MCF 10A (cell line): ENCODE results near the gene TMEM161A. TPM values are rescaled to one million over a fixed set of nuclear protein-coding genes. Genes with fewer than 3 reads are reported as not detected.
"Not testable (repeated sequence)": the region's sequence is repeated elsewhere in the genome, so short reads cannot be mapped to it uniquely, and the experiment has no call there.

Experiments used
- BruUV-seq: library from RNA; stranded (reverse); fragments of 400-500 nt; replicated peaks from 2 replicates; lab custom pipeline; 2021; lab: Mats Ljungman, UMichigan
- CTCF ChIA-PET: fragments of 300-600 bp; sonication (Branson Sonifier 250); formaldehyde crosslinking; extraction: SDS; loops from one replicate; lab custom pipeline; 2021; ENCODE audit warnings: antibody characterized with exemption, inconsistent platforms; lab: Yijun Ruan, JAX
- POLR2A ChIA-PET: fragments of 300-600, 350-650 bp; sonication (Branson Sonifier 250); formaldehyde crosslinking; extraction: SDS; loops from one replicate; lab custom pipeline; 2020; ENCODE audit warnings: antibody characterized with exemption, inconsistent platforms; lab: Yijun Ruan, JAX
- DNase-seq: peaks from one replicate; pipeline ENCODE4 v3.0.0-alpha.2; 2018; ENCODE audit not compliant: unreplicated experiment
- H3K27ac Mint-ChIP-seq: one replicate; pipeline ENCODE4 v1.8.0; 2022; ENCODE audit warnings: mild to moderate bottlenecking, low read depth, mixed read lengths; ENCODE audit not compliant: unreplicated experiment
- H3K27me3 Mint-ChIP-seq: one replicate; pipeline ENCODE4 v1.8.0; 2022; ENCODE audit warnings: mixed read lengths; ENCODE audit not compliant: insufficient read depth, unreplicated experiment
- H3K36me3 Mint-ChIP-seq: one replicate; pipeline ENCODE4 v1.8.0; 2022; ENCODE audit warnings: mild to moderate bottlenecking, moderate library complexity, mixed read lengths; ENCODE audit not compliant: insufficient read depth, unreplicated experiment
- H3K4me1 Mint-ChIP-seq: one replicate; pipeline ENCODE4 v1.8.0; 2022; ENCODE audit warnings: mixed read lengths; ENCODE audit not compliant: insufficient read depth, unreplicated experiment
- H3K4me3 Mint-ChIP-seq: one replicate; pipeline ENCODE4 v1.8.0; 2022; ENCODE audit warnings: mild to moderate bottlenecking, moderate library complexity, mixed read lengths; ENCODE audit not compliant: unreplicated experiment
- H3K9me3 Mint-ChIP-seq: one replicate; pipeline ENCODE4 v1.8.0; 2022; ENCODE audit warnings: mixed read lengths; ENCODE audit not compliant: unreplicated experiment
- CTCF ChIP-seq: fragments of 200-600 bp; IDR thresholded peaks from one replicate; pipeline ENCODE4 v1.8.0; 2022; ENCODE audit warnings: antibody characterized with exemption, mild to moderate bottlenecking; ENCODE audit not compliant: unreplicated experiment
- intact Hi-C: fragments of 100-400 bp; cut with micrococcal nuclease; formaldehyde crosslinking; loops from 2 replicates; pipeline ENCODE4 v1.14.1; 2022
- total RNA-seq: library from RNA; stranded (reverse); gene quantifications from 2 replicates; pipeline ENCODE4 v1.2.3, GENCODE V29; 2022

The TMEM161A gene
- total RNA-seq, 1 experiment from 2014 or later, result 34.8 TPM

DNA sequence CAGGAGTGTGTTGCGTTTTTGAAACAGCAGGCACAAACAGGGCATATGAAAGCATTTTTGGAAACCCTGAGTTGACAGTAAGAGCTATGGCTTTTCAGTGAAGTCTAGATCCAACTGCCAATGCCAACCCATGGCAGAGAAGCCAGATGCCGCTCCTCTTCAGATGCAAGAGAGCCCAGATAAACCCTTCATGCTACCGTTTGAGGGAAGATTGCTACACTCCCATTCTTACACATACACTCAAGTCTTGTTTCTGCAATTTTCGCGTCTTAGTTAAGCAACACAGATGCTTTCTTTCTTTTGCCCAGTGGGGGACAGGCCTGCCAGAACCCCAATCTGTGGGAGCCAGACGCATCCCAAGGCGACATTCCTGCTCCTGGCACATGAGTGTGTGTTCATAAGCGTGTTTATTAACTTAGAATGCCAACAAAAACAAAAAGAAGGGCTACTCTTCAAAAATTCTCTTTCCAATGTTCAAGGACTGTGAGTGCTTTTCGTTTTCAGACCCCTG, 43.3 kb upstream of the TMEM161A start:
- CTCF ChIA-PET, result no interaction called here

GRCh38 chr19:19179548-19180441, 41.5 kb upstream of the TMEM161A start:
- Mint-ChIP-seq H3K36me3 (peaks cover 22% of the 10 kb centered on the region), H3K27me3 (no peaks in the 10 kb centered on the region), H3K4me3 (no peak overlapping the region), H3K4me1 (no peaks in the 10 kb centered on the region), H3K9me3 (no peaks in the 10 kb centered on the region), H3K27ac (no peak overlapping the region)
- BruUV-seq, result no TSS peak
- ChIA-PET CTCF (no interaction called here), POLR2A (interaction anchor here (0.5 kb wide), 1 partner anchor 31 kb away, joined by 4 read pairs; no protein-coding TSS in a partner anchor)
- no peak for DNase-seq
- no peak for TF ChIP-seq CTCF
- intact Hi-C loops, result no loop called here

More for the DNA sequence above, 43.3 kb upstream of the TMEM161A start:
- no peak for DNase-seq
- Mint-ChIP-seq H3K27me3 (no peaks in the 10 kb centered on the region), H3K4me1 (no peaks in the 10 kb centered on the region), H3K27ac (no peak overlapping the region), H3K36me3 (peaks cover 34% of the 10 kb centered on the region), H3K4me3 (no peak overlapping the region), H3K9me3 (no peaks in the 10 kb centered on the region)
- intact Hi-C loops, result no loop called here
- no peak for TF ChIP-seq CTCF
- BruUV-seq, result no TSS peak
- POLR2A ChIA-PET, result no interaction called here

- TF ChIP-seq CTCF, result no peak
- POLR2A ChIA-PET, result no interaction called here
- no TSS peak for BruUV-seq
- intact Hi-C loops, result no loop called here
- H3K4me1 Mint-ChIP-seq, result peaks cover 6% of the 10 kb centered on the region
- H3K27ac Mint-ChIP-seq, result no peak overlapping the region
- CTCF ChIA-PET, result interaction anchor here (0.6 to 4.1 kb wide), 3 partner anchors 20 to 682 kb away, joined by 4 to 33 read pairs (median 5); no protein-coding TSS in a partner anchor
- no peaks in the 10 kb centered on the region for H3K27me3 Mint-ChIP-seq
- H3K9me3 Mint-ChIP-seq, result no peaks in the 10 kb centered on the region
- peaks cover 15% of the 10 kb centered on the region for H3K36me3 Mint-ChIP-seq
- no peak overlapping the region for H3K4me3 Mint-ChIP-seq
- DNase-seq, result no peak
These were observed 38.7 kb upstream of the TMEM161A start for GRCh38 chr19:19176950-19177349.

- H3K4me1 Mint-ChIP-seq, intact Hi-C loops, H3K9me3 Mint-ChIP-seq, H3K27me3 Mint-ChIP-seq, H3K36me3 Mint-ChIP-seq, H3K27ac Mint-ChIP-seq, H3K4me3 Mint-ChIP-seq, DNase-seq, POLR2A ChIA-PET, BruUV-seq: not testable (repeated sequence)
- CTCF ChIA-PET, result interaction anchor here (0.7 kb wide), 2 partner anchors 75 to 121 kb away, joined by 3 read pairs; no protein-coding TSS in a partner anchor
These were observed 35.0 kb upstream of the TMEM161A start for GRCh38 chr19:19173243-19173642.
